GM23338 (cell line): Measurements from ENCODE around the gene UQCC5.

ENCODE experiments used
- CREB1 ChIP-seq: fragments of 250-450 bp; sonication (Bioruptor Pico); IDR thresholded peaks from 2 replicates; pipeline ENCODE4 v1.5.0; 2020; ENCODE audit warnings: low read depth, mild to moderate bottlenecking, moderate library complexity
- CTCF ChIP-seq, 2 experiments: fragments of 200-600 bp in 1 of 2; sonication (generic) in 1 of 2; conservative IDR thresholded peaks; 2 replicates each; pipeline versions ENCODE4 v1.5.1 to v1.6.1; 2016 to 2017; ENCODE audit warnings: antibody characterized with exemption in 2 of 2, low read depth in 2 of 2, mild to moderate bottlenecking in 2 of 2, moderate library complexity in 1 of 2
- EZH2 ChIP-seq: fragments of 200-600 bp; sonication (generic); IDR thresholded peaks from one replicate; pipeline ENCODE4 v1.8.0; 2017; ENCODE audit warnings: antibody characterized with exemption, mild to moderate bottlenecking, low read depth; ENCODE audit not compliant: unreplicated experiment
- POLR2AphosphoS5 ChIP-seq: IDR thresholded peaks from 2 replicates; pipeline ENCODE4 v1.6.1; 2016; ENCODE audit warnings: antibody characterized with exemption, low read depth
- TF ChIP-seq, protein P1 (sequence below): IDR thresholded peaks from one replicate; pipeline ENCODE4 v1.6.1; 2018; ENCODE audit warnings: antibody characterized with exemption; ENCODE audit not compliant: unreplicated experiment

DNA sequence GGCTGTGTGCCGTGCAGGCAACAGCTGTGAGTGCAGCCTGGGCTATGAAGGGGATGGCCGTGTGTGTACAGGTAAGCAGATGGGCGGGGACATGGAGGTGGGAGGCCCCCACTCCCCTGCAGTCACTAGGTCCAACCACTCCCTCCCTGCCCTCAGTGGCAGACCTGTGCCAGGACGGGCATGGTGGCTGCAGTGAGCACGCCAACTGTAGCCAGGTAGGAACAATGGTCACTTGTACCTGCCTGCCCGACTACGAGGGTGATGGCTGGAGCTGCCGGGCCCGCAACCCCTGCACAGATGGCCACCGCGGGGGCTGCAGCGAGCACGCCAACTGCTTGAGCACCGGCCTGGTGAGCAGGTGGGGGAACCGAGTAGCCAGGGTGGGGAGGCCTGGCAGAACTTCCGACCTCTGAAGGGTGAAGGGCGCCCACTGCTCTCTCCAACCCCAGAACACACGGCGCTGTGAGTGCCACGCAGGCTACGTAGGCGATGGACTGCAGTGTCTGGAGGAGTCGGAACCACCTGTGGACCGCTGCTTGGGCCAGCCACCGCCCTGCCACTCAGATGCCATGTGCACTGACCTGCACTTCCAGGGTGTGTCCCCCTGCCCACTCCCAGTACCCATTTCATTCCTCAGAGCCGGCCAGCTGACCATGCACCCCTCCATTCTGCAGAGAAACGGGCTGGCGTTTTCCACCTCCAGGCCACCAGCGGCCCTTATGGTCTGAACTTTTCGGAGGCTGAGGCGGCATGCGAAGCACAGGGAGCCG, 14.3 kb upstream of the UQCC5 start:
- TF ChIP-seq CTCF (conservative IDR thresholded peaks at IDR 0.05; ENCODE audit: low read depth in 2 of 2) (no peak), POLR2AphosphoS5 (no peak), EZH2 (no peak), CREB1 (CRISPR knock-in tag) (no peak)
- TF ChIP-seq, protein P1, sequence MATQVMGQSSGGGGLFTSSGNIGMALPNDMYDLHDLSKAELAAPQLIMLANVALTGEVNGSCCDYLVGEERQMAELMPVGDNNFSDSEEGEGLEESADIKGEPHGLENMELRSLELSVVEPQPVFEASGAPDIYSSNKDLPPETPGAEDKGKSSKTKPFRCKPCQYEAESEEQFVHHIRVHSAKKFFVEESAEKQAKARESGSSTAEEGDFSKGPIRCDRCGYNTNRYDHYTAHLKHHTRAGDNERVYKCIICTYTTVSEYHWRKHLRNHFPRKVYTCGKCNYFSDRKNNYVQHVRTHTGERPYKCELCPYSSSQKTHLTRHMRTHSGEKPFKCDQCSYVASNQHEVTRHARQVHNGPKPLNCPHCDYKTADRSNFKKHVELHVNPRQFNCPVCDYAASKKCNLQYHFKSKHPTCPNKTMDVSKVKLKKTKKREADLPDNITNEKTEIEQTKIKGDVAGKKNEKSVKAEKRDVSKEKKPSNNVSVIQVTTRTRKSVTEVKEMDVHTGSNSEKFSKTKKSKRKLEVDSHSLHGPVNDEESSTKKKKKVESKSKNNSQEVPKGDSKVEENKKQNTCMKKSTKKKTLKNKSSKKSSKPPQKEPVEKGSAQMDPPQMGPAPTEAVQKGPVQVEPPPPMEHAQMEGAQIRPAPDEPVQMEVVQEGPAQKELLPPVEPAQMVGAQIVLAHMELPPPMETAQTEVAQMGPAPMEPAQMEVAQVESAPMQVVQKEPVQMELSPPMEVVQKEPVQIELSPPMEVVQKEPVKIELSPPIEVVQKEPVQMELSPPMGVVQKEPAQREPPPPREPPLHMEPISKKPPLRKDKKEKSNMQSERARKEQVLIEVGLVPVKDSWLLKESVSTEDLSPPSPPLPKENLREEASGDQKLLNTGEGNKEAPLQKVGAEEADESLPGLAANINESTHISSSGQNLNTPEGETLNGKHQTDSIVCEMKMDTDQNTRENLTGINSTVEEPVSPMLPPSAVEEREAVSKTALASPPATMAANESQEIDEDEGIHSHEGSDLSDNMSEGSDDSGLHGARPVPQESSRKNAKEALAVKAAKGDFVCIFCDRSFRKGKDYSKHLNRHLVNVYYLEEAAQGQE: no peak
